ENCODE data around the gene ERICH6.
A peak's percentile ranks its signal among the peaks of the same experiment; 100 is the strongest.

ERICH6 gene

DNA sequence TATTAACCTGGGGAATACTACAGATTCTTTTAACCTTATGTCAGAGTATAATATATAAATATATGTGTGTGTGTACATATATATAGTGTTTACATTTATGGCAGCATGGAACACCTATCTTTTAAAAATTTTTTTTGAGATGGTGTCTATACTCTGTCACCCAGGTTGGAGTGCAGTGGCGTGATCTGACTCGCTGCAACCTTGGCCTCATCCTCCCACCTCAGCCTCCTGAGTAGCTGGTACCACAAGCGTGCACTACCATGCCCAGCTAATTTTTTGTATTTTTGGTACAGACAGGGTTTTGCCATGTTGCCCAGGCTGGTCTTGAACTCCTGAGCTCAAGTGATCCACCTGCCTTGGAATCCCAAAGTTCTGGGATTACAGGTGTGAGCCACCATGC lies 18.5 kb upstream of the ERICH6 start:
- ATAC-seq (peak; percentile 51), DNase-seq (ENCODE audit: low spot score in 2 of 2) (no peak)
- Mint-ChIP-seq H3K36me3 (no peaks in the 10 kb centered on the region), H3K4me1 (peaks cover 16% of the 10 kb centered on the region), H3K27ac (no peak overlapping the region), H3K9me3 (no peaks in the 10 kb centered on the region), H3K4me3 (no peak overlapping the region)

DNA sequence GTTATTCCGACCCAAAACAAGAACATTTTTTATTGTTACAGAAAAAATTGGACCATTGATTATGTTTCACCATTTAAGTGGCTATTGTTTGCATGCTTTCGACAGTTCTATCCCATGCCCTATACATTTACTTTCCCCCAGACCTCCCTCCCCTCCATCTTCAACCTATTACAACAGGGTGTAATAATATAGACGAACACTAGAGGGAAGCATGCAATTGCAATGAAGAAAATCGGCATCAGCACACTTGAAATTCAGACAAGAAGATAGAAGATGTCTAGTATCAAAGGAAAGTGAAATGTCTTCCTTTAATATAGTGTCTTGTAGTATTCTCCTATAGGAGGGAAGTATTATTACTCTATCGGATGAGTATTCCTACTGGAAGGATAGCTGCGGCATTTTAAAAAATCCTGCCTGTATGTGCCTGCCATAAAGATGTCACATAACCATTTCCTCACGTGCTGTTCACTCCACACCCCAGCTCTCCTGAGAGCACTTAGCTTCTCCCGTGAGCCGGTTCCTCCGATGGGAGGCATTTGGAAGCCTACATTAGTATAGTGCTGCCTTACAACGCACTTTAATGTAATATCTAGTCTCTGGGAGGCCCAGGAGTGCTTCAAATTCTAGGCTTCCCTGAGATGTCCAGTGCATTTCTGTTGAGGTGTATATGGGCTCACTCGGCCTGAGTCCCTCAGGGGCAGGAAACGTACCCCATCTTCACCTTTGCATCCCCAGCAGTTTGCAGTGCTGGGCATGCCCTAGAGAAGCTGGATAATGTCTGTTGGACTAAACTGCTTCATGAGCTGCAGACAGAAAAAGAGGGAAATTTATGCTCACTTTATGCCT lies 17.8 kb upstream of the ERICH6 start:
- Mint-ChIP-seq H3K9me3 (no peaks in the 10 kb centered on the region), H3K27ac (no peak overlapping the region), H3K4me3 (no peak overlapping the region), H3K36me3 (no peaks in the 10 kb centered on the region), H3K4me1 (peaks cover 16% of the 10 kb centered on the region)
- no peak for DNase-seq (ENCODE audit: low spot score in 2 of 2)
- peak; percentile 74 for ATAC-seq

DNA sequence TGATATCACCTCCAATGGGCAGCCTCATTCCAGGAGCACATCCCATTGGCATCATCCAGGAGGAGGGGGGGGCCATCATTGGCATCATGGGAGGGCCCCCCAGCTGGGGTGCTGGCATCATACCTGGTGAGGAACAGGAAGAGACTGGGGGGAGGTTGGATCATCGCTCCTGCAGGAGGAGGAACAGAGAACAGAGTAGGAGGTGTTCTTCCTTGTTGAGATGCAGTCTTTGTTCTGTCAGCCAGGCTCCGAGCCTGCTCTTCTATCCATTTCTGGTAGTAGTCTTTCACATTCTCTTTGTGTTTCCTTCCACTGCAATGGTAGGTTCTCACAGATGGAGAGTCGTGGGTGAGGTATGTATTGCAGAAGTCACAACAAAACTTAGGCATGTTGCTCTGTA lies 16.7 kb upstream of the ERICH6 start:
- DNase-seq (ENCODE audit: low spot score in 2 of 2) (no peak), ATAC-seq (no peak)
- Mint-ChIP-seq H3K4me3 (no peak overlapping the region), H3K36me3 (no peaks in the 10 kb centered on the region), H3K27ac (no peak overlapping the region), H3K9me3 (peaks cover 2% of the 10 kb centered on the region), H3K4me1 (peaks cover 16% of the 10 kb centered on the region)

DNA sequence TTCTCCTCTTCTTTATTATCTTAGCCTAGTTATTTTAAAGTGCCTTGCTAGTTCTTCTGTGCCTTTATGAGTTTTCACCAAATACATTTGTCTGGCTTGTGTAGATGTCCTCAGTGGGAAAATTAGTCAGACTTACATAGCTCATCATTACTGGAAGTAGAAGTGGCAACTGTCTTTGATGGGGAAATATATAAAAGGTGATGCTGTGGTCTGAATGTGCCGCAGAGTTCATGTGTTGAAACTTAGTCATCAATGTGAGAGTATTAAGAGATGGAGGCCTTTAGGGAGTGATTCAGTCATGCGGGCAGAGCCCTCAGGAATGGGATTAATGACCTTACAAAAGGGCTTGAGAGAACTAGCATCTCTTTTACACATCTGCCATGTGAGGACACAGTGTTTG lies 6.4 kb upstream of the ERICH6 start:
- H3K4me3 Mint-ChIP-seq, result no peak overlapping the region
- DNase-seq (ENCODE audit: low spot score in 2 of 2) (no peak), ATAC-seq (no peak)
- H3K4me1 Mint-ChIP-seq, result peaks cover 5% of the 10 kb centered on the region
- no peaks in the 10 kb centered on the region for H3K36me3 Mint-ChIP-seq
- no peak overlapping the region for H3K27ac Mint-ChIP-seq
- H3K9me3 Mint-ChIP-seq, result peaks cover 12% of the 10 kb centered on the region

DNA sequence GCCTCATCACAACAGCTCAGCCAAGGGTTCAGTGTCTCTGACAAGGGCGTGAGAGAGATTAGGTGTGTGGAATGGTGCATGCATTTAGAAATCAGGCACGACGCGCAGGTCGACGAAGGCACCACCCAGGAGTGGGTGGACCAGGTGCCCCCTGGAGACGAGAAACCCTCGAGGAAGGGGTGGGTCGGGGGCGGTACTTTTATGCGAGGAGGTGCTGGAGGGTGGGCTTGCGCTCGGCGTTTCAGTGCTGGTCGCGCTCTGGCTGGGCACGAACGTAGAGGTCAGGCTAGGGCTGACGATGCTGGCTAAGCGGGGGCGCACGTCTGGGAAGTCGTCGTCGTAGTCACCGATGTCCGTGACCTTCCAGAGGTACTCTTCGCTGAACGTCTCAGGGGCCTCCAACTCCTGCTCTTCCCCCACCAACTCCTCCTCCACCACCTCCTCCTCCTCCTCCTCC lies 393 bp downstream of the ERICH6 start:
- DNase-seq (ENCODE audit: low spot score in 2 of 2) (peak in 1 of 2 donors; percentile 25), ATAC-seq (peak; percentile 75)
- Mint-ChIP-seq H3K27ac (peak overlapping the region; percentile 99), H3K36me3 (peaks cover 15% of the 10 kb centered on the region), H3K9me3 (peaks cover 2% of the 10 kb centered on the region), H3K4me1 (peaks cover 19% of the 10 kb centered on the region), H3K4me3 (peak overlapping the region; percentile 97)

DNA sequence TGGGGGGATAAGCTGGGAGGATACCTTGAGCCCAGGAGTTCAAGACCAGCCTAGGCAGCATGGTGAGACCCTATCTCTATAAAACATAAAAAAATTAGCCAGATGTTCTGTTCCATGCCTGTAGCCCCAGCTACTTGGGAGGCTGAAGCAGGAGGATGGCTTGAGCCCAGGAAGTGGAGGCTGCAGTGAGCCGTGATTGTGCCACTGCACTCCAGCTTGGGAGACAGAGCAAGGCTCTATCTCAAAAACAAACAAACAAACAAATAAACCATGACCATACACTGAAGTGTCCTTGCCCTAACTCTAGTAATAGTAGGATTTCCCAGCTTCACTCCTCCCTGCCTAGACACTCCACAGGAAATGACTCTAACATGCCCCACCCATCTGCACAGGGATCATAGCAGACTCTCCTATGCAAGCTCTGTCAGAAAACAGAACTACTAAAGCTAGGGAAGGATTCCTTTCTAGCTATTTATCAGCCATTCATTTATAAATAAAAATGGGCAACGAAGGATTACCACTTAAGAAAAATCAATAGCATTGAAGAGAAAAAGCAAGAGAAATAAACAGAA lies 4.6 kb downstream of the ERICH6 start:
- Mint-ChIP-seq H3K4me1 (peaks cover 12% of the 10 kb centered on the region), H3K4me3 (no peak overlapping the region), H3K36me3 (peaks cover 14% of the 10 kb centered on the region), H3K27ac (no peak overlapping the region), H3K9me3 (no peaks in the 10 kb centered on the region)
- ATAC-seq, result no peak
- DNase-seq (ENCODE audit: low spot score in 2 of 2), result no peak

DNA sequence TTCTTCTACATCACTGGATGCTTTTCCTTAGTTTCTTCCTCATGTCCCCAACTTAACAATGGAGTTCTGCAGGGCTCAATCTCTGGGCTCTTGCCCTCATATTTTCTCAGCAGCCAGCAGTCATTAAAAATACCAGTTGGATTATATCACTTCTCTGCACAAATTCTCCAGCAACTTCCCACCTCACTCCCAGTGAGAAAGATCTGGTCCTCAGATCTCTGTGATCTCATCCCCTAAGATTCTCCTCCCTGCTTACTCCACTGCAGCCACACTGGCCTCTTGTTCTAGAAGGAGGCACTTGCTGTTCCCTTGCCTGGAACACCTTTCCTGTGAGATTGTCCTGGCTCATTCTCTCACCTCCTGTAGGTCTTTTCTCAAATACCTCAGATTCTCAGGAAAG lies 6.1 kb downstream of the ERICH6 start:
- ATAC-seq, result no peak
- Mint-ChIP-seq H3K9me3 (no peaks in the 10 kb centered on the region), H3K4me1 (peaks cover 3% of the 10 kb centered on the region), H3K36me3 (no peaks in the 10 kb centered on the region), H3K27ac (no peak overlapping the region), H3K4me3 (no peak overlapping the region)
- DNase-seq (ENCODE audit: low spot score in 2 of 2), result no peak

DNA sequence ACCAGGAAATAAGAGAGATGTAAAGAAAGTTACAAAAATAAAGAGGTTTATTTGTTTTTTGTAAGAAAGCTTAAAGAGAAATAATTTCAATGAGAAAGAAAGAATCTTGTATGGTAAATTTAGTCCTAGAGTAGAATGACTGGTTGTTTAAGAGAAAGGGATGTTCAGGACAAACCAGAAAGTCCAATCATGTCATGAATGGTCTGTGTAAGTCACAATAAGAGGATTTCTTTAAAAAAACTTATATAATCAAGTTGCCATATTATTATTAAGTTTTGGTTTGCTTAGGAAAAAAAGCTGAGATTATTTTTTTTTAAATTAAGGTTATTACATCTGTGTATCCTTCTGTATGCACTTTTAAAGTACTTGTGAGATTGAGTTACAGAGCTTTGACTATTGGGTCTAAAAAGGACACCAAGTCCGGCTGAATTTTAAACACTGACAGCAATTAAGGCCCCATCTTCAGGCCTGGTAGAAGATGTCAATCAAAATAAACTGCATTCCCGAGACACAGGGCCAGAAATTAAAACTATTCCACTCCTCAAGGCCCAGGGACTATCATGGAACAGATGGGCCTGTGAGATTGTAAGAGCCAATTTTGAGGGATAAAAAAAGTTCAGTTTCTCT lies 12.2 kb downstream of the ERICH6 start:
- DNase-seq (ENCODE audit: low spot score in 2 of 2), result no peak
- H3K4me1 Mint-ChIP-seq, result no peaks in the 10 kb centered on the region
- H3K9me3 Mint-ChIP-seq, result no peaks in the 10 kb centered on the region

DNA sequence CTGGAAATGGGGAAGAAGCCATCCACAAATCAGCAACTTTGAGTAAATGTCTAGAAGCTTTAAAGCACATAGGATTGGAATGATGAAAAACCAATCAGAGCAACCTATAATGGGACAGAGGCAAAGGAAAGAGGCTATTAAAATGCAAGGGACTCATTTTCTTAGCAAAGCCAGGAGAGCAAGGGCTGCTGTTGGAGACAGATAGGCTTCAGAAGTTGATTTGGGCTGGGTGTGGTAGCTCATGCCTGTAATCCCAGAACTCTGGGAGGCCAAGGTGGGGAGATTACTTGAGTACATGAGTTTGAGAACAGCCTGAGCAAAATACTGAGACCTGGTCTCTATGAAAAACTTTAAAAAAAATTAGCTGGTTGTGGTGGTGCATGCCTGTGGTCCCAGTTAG lies 16.1 kb downstream of the ERICH6 start:
- Mint-ChIP-seq H3K27ac (no peak overlapping the region), H3K4me3 (no peak overlapping the region), H3K9me3 (no peaks in the 10 kb centered on the region), H3K36me3 (no peaks in the 10 kb centered on the region), H3K4me1 (no peaks in the 10 kb centered on the region)
- DNase-seq (ENCODE audit: low spot score in 2 of 2) (no peak), ATAC-seq (no peak)

More for the DNA sequence above, 12.2 kb downstream of the ERICH6 start:
- H3K27ac Mint-ChIP-seq, result no peak overlapping the region
- no peak overlapping the region for H3K4me3 Mint-ChIP-seq
- ATAC-seq, result no peak
- H3K36me3 Mint-ChIP-seq, result no peaks in the 10 kb centered on the region

DNA sequence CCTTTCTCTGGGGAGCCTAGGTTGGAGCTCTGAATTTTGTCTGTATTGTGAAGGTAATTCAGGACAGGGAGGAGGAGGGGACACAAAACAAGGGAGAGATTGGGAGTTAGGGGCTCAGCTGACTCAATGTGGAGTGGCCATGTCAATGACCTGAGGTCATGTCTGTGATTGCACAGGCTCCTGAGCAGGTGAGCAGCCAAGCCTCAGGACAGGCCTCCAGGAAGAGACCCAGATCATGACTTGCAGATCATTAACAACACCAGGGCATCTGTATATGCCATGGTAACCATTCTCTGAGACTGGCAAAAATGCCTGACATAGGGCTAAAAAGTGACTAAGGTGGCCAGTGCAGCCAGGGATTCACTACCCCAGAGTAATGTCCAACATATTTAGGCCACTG lies 20.9 kb downstream of the ERICH6 start:
- Mint-ChIP-seq H3K36me3 (no peaks in the 10 kb centered on the region), H3K9me3 (no peaks in the 10 kb centered on the region), H3K4me1 (no peaks in the 10 kb centered on the region), H3K27ac (no peak overlapping the region), H3K4me3 (no peak overlapping the region)
- ATAC-seq (no peak), DNase-seq (ENCODE audit: low spot score in 2 of 2) (no peak)

DNA sequence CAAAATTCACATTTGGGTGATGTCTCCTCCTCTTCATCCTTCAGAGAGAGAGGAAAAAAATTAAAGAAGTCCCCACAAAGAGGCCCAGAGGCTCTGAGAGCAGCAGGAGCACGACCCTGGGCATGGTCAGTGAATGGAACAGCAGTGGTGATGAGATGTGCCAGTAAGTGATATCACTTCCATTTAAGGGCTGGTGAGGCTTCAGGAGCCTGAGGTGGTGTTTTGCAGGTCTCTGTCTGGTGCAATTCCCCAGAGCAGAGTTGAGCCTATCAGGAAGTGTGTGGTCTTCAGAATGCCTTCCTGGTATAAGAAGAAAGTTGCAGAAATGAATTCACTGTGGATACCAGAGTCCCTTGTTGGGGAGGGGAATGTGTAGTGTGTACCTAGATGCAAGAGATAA lies 21.4 kb downstream of the ERICH6 start:
- Mint-ChIP-seq H3K27ac (no peak overlapping the region), H3K9me3 (no peaks in the 10 kb centered on the region)

DNA sequence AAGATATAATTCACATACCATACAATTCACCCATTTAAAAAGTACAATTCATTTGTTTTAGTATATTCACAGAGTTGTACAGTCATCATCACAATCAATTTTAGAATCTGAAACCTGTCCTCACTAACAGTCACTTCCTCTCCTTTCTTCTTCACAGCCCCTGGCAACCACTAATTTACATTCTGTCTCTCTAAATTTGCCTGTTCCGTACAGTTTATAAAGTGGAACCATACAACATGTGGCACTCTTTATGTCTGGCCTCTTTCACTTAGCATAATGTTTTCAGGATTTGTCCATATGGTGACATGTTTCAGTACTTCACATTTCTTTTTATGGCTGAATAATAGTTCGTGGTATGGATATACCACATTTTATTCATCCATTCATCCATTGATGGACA lies 22.7 kb downstream of the ERICH6 start:
- H3K4me1 Mint-ChIP-seq, result peaks cover 2% of the 10 kb centered on the region
- no peaks in the 10 kb centered on the region for H3K36me3 Mint-ChIP-seq
- DNase-seq (ENCODE audit: low spot score in 2 of 2) (no peak), ATAC-seq (peak; percentile 95)
- no peak overlapping the region for H3K27ac Mint-ChIP-seq
- peak overlapping the region; percentile 1 for H3K4me3 Mint-ChIP-seq
- H3K9me3 Mint-ChIP-seq, result peaks cover 2% of the 10 kb centered on the region

More for the DNA sequence above, 21.4 kb downstream of the ERICH6 start:
- H3K4me3 Mint-ChIP-seq, result no peak overlapping the region
- no peak for ATAC-seq
- H3K36me3 Mint-ChIP-seq, result no peaks in the 10 kb centered on the region
- no peaks in the 10 kb centered on the region for H3K4me1 Mint-ChIP-seq
- no peak for DNase-seq (ENCODE audit: low spot score in 2 of 2)

DNA sequence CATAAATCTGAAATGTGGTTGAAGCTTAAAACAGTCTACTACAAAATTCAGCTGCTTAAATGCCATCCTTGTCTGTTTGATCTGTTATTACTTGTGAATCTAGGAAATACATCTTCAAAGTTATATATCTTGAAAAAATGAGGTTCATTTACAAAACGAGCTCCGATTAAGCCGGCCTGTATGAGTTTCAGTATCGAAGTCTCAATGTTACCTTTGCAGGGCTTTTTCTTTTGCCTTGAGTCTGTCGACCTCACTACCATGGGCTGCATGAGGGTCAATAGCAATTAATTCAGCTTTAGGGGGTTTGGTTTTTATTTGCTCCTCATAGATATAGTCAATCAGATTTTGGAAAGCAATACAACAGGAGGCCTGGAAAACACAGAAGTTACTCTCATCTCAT lies 23.2 kb downstream of the ERICH6 start:
- Mint-ChIP-seq H3K27ac (no peak overlapping the region), H3K4me1 (peaks cover 6% of the 10 kb centered on the region), H3K36me3 (no peaks in the 10 kb centered on the region), H3K9me3 (peaks cover 7% of the 10 kb centered on the region), H3K4me3 (peak overlapping the region; percentile 1)
- DNase-seq (ENCODE audit: low spot score in 2 of 2) (no peak), ATAC-seq (no peak)

DNA sequence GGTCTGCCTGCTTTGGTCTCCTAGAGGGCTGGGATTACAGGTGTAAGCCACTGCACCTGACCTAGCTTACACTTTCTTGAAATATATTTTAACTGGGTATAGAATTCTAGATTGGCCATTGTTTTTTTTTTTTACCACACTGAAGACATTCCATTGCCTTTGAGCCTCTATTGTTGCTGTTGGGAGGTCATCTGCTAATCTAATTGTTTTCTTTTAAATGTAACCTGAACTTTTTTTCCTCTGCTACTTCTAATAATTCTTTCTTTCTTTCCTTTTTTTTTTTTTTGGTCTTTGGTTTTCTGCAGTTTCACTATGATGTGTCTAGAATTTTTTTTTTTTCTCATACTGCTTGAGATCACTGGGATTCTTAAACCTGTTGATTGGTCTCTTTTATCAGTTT lies 28.1 kb downstream of the ERICH6 start:
- Mint-ChIP-seq H3K4me3 (no peak overlapping the region), H3K9me3 (peaks cover 8% of the 10 kb centered on the region), H3K4me1 (peaks cover 6% of the 10 kb centered on the region), H3K36me3 (no peaks in the 10 kb centered on the region), H3K27ac (no peak overlapping the region)
- ATAC-seq (no peak), DNase-seq (ENCODE audit: low spot score in 2 of 2) (no peak)

DNA sequence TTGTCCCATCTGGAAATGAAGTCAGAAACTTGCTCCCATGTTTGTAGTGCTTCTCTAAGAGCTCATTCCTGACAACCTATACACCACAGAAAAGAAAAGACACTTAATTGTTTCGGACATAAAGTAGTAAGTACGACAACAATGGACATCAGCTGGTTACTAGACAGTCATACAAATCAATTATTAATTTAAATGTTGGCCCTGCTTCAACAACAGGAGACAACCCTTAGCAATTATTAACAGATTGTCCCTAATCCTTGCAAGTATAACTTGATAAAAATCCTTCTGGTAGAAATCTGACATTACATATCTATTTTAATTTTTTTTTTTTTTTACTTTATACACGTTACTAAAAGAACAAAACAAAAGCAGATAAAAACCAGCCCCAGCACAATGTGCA lies 29.8 kb downstream of the ERICH6 start:
- Mint-ChIP-seq H3K4me3 (no peak overlapping the region), H3K4me1 (peaks cover 6% of the 10 kb centered on the region), H3K27ac (no peak overlapping the region), H3K9me3 (peaks cover 8% of the 10 kb centered on the region), H3K36me3 (no peaks in the 10 kb centered on the region)
- no peak for ATAC-seq
- no peak for DNase-seq (ENCODE audit: low spot score in 2 of 2)

DNA sequence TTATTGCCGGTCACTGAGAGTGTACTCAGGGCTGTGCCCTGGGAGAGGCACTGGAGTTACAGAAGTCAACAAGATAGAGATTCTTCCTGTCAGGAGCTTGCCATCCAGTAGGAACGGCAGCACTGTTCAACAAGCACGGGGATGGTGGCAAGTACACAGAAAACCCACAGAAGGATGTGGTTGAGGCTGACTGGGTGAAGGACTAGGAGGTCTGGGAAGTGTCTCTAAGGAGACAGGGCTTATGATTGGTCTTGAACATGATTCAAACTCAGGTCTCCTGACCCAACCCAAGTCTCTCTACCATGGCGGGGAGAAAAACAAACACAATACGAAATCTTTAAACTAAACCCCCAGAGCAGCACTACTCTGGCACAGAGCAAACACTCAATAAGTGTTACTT lies 37.6 kb downstream of the ERICH6 start:
- H3K4me1 Mint-ChIP-seq, result peaks cover 20% of the 10 kb centered on the region
- DNase-seq (ENCODE audit: low spot score in 2 of 2), result no peak
- peak overlapping the region; percentile 60 for H3K27ac Mint-ChIP-seq
- no peaks in the 10 kb centered on the region for H3K36me3 Mint-ChIP-seq
- no peaks in the 10 kb centered on the region for H3K9me3 Mint-ChIP-seq
- ATAC-seq, result peak; percentile 82
- H3K4me3 Mint-ChIP-seq, result peak overlapping the region; percentile 25

Data from stimulated activated effector memory CD8-positive, alpha-beta T cell treated with anti-CD3 and anti-CD28 coated beads, Interleukin-12 subunit alpha, Interleukin-12 subunit beta, amount 100 ng/mL, for 72 hours (primary cell).